BLaER1 treated with 17β-estradiol and CSF1 and Interleukin-3, amounts not matched to agents 10 nM and 100 nM (cell line): ENCODE results near the gene TP63.

Experiments used
- H3K27ac ChIP-seq, 11 experiments: shearing (Covaris generic); formaldehyde crosslinking; 2 replicates each; pipeline ENCODE4 v1.8.1; 2022
- H3K27me3 ChIP-seq, 11 experiments: shearing (Covaris generic); formaldehyde crosslinking; 2 replicates each; pipeline ENCODE4 v1.8.1; 2022
- H3K36me3 ChIP-seq, 11 experiments: shearing (Covaris generic); formaldehyde crosslinking; 2 replicates each; pipeline ENCODE4 v1.8.1; 2022
- H3K4me1 ChIP-seq, 10 experiments: shearing (Covaris generic); formaldehyde crosslinking; 2 replicates each; pipeline ENCODE4 v1.8.1; 2022
- H3K4me2 ChIP-seq, 11 experiments: shearing (Covaris generic); formaldehyde crosslinking; 2 replicates each; pipeline ENCODE4 v1.8.1; 2022
- H3K4me3 ChIP-seq, 10 experiments: shearing (Covaris generic); formaldehyde crosslinking; 2 replicates each; pipeline ENCODE4 v1.8.1; 2022
- H3K9ac ChIP-seq, 11 experiments: shearing (Covaris generic); formaldehyde crosslinking; 2 replicates each; pipeline ENCODE4 v1.8.1; 2022
- H3K9me3 ChIP-seq, 11 experiments: shearing (Covaris generic); formaldehyde crosslinking; replicated peaks in 1 of 11; 2 replicates each; pipeline ENCODE4 v1.8.1; 2022
- H4K20me1 ChIP-seq, 11 experiments: shearing (Covaris generic); formaldehyde crosslinking; 2 replicates each; pipeline ENCODE4 v1.8.1; 2022
- Cebpa-rat ChIP-seq, 11 experiments: shearing (Covaris generic); IDR thresholded peaks; 2 replicates each; pipeline ENCODE4 v1.8.1; 2022

The TP63 gene

GRCh38 chr3:189794518-189794917, 163.3 kb downstream of the TP63 start:
- H3K4me2 ChIP-seq, result no peak overlapping the region
- no peak overlapping the region for H3K9ac ChIP-seq
- H3K36me3 ChIP-seq, result no peaks in the 10 kb centered on the region
- H3K27ac ChIP-seq, result no peak overlapping the region
- no peak overlapping the region for H3K4me3 ChIP-seq
- no peaks in the 10 kb centered on the region for H3K4me1 ChIP-seq
- no peaks in the 10 kb centered on the region for H4K20me1 ChIP-seq
- TF ChIP-seq Cebpa-rat (IDR thresholded peaks at IDR 0.05), result no peak
- H3K9me3 ChIP-seq, result no peaks in the 10 kb centered on the region
- H3K27me3 ChIP-seq, result no peaks in the 10 kb centered on the region

GRCh38 chr3:189797103-189797750, 166.0 kb downstream of the TP63 start:
- H3K4me1 ChIP-seq, result no peaks in the 10 kb centered on the region
- no peaks in the 10 kb centered on the region for H3K36me3 ChIP-seq
- no peak overlapping the region for H3K4me3 ChIP-seq
- H4K20me1 ChIP-seq, result no peaks in the 10 kb centered on the region
- no peak for TF ChIP-seq Cebpa-rat (IDR thresholded peaks at IDR 0.05)
- no peaks in the 10 kb centered on the region for H3K27me3 ChIP-seq
- H3K27ac ChIP-seq, result no peak overlapping the region
- H3K9me3 ChIP-seq, result no peaks in the 10 kb centered on the region
- H3K9ac ChIP-seq, result no peak overlapping the region
- no peak overlapping the region for H3K4me2 ChIP-seq

- no peak overlapping the region for H3K4me2 ChIP-seq
- no peak overlapping the region for H3K9ac ChIP-seq
- no peaks in the 10 kb centered on the region for H3K27me3 ChIP-seq
- no peak for TF ChIP-seq Cebpa-rat (IDR thresholded peaks at IDR 0.05)
- no peaks in the 10 kb centered on the region for H4K20me1 ChIP-seq
- H3K4me3 ChIP-seq, result no peak overlapping the region
- H3K27ac ChIP-seq, result no peak overlapping the region
- no peaks in the 10 kb centered on the region for H3K9me3 ChIP-seq
- H3K4me1 ChIP-seq, result no peaks in the 10 kb centered on the region
- H3K36me3 ChIP-seq, result no peaks in the 10 kb centered on the region
Measured at GRCh38 chr3:189799366-189799765, 168.2 kb downstream of the TP63 start.

- Histone ChIP-seq H3K27me3 (no peaks in the 10 kb centered on the region), H3K9me3 (no peaks in the 10 kb centered on the region), H3K36me3 (no peaks in the 10 kb centered on the region), H3K4me3 (no peak overlapping the region), H3K27ac (no peak overlapping the region), H3K9ac (no peak overlapping the region), H3K4me2 (no peak overlapping the region), H3K4me1 (no peaks in the 10 kb centered on the region), H4K20me1 (no peaks in the 10 kb centered on the region)
- TF ChIP-seq Cebpa-rat (IDR thresholded peaks at IDR 0.05), result no peak
Measured at GRCh38 chr3:189800436-189800835, 169.2 kb downstream of the TP63 start.

- no peaks in the 10 kb centered on the region for H3K36me3 ChIP-seq
- H3K27ac ChIP-seq, result no peak overlapping the region
- no peaks in the 10 kb centered on the region for H4K20me1 ChIP-seq
- H3K9me3 ChIP-seq, result peaks cover 0 to 2% (median 0%) of the 10 kb centered on the region in 11 experiments; a peak in 1 of 22 replicates
- no peak for TF ChIP-seq Cebpa-rat (IDR thresholded peaks at IDR 0.05)
- H3K27me3 ChIP-seq, result no peaks in the 10 kb centered on the region
- H3K4me3 ChIP-seq, result no peak overlapping the region
- H3K4me2 ChIP-seq, result no peak overlapping the region
- H3K9ac ChIP-seq, result no peak overlapping the region
- H3K4me1 ChIP-seq, result no peaks in the 10 kb centered on the region
Measured at GRCh38 chr3:189803254-189803653, 172.1 kb downstream of the TP63 start.

- Histone ChIP-seq H3K4me2 (no peak overlapping the region), H3K4me1 (no peaks in the 10 kb centered on the region), H3K36me3 (no peaks in the 10 kb centered on the region), H3K27me3 (no peaks in the 10 kb centered on the region), H3K9me3 (peaks cover 0 to 4% (median 0%) of the 10 kb centered on the region in 11 experiments; a peak in 1 of 22 replicates), H3K27ac (no peak overlapping the region), H4K20me1 (no peaks in the 10 kb centered on the region), H3K4me3 (no peak overlapping the region), H3K9ac (no peak overlapping the region)
- TF ChIP-seq Cebpa-rat (IDR thresholded peaks at IDR 0.05), result no peak
Measured at GRCh38 chr3:189805375-189806067, 174.3 kb downstream of the TP63 start.

DNA sequence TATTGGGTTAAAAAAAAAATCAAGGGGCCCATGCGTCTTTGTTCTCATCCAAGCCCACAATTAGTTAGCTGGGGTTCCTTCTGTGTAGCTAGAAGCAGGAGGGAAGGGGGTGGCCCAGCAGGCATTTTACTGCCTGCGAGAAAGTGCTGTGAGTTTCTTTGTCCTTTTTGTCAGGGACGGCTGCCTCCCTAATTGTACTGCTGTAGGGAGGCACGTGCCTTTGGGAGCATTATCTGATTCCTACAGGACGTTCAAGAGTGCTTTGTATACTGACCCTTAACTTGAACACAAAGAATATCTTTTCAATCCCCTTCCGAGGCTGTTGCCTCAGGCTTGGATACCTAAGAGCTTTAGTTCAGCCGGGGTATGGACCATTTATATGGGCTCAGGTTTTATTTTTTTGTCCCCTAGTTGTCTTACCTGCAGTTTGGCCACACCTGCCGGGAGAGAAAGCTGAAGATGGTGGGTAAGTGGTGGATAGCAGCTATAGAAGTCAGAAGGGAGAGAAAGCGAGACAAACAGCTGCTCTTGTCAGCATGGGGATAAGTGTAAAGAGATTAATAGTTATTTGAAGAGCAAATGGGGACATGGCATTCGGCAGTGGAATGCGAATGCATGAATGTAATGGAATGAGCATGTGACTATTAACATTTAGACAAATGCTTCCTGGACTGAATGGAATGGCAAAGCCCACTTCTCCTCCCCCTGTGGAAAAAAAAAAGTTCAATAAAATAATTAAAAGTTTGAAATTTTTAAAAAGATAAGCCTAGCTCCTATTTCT, 175.2 kb downstream of the TP63 start:
- no peaks in the 10 kb centered on the region for H3K4me1 ChIP-seq
- H3K27ac ChIP-seq, result no peak overlapping the region
- H3K27me3 ChIP-seq, result no peaks in the 10 kb centered on the region
- no peak for TF ChIP-seq Cebpa-rat (IDR thresholded peaks at IDR 0.05)
- no peaks in the 10 kb centered on the region for H3K36me3 ChIP-seq
- H3K4me2 ChIP-seq, result no peak overlapping the region
- no peak overlapping the region for H3K9ac ChIP-seq
- H3K9me3 ChIP-seq, result peaks cover 0 to 4% (median 0%) of the 10 kb centered on the region in 11 experiments; a peak in 1 of 22 replicates
- H4K20me1 ChIP-seq, result no peaks in the 10 kb centered on the region
- no peak overlapping the region for H3K4me3 ChIP-seq

DNA sequence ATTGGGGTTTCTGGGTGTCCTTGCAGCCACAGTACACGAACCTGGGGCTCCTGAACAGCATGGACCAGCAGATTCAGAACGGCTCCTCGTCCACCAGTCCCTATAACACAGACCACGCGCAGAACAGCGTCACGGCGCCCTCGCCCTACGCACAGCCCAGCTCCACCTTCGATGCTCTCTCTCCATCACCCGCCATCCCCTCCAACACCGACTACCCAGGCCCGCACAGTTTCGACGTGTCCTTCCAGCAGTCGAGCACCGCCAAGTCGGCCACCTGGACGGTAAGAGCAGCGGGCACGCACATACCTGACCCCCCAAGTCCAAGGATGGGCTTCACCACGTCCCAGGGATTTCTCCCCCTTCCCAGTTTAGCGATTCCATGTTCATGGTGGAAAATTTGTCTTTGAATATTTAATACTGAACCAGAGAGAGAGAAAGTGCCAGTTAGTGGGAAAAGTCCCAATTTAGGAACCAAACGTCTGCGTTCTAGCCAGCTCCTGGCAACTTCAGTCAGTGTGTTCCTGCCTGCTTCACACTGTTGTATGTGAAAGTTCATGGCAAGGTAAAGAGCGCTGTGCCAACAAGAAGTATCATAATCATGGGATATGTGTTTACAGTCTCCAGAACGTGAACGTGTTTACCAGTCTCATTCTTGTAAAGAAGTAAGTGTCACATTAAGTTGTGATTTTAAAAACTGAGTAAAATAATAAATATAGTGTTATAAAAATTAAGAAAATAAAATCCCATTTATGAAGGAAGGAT, 177.2 kb downstream of the TP63 start:
- no peak for TF ChIP-seq Cebpa-rat (IDR thresholded peaks at IDR 0.05)
- no peak overlapping the region for H3K4me2 ChIP-seq
- no peak overlapping the region for H3K27ac ChIP-seq
- H3K9me3 ChIP-seq, result peaks cover 0 to 4% (median 0%) of the 10 kb centered on the region in 11 experiments; a peak in 1 of 22 replicates
- no peak overlapping the region for H3K9ac ChIP-seq
- no peaks in the 10 kb centered on the region for H3K27me3 ChIP-seq
- H3K36me3 ChIP-seq, result no peaks in the 10 kb centered on the region
- no peak overlapping the region for H3K4me3 ChIP-seq
- H4K20me1 ChIP-seq, result no peaks in the 10 kb centered on the region
- H3K4me1 ChIP-seq, result no peaks in the 10 kb centered on the region

- Histone ChIP-seq H3K9ac (no peak overlapping the region), H3K27ac (no peak overlapping the region), H3K4me3 (no peak overlapping the region), H3K9me3 (peaks cover 0 to 4% (median 0%) of the 10 kb centered on the region in 11 experiments; a peak in 1 of 22 replicates), H3K4me2 (no peak overlapping the region), H3K4me1 (no peaks in the 10 kb centered on the region), H3K36me3 (no peaks in the 10 kb centered on the region), H3K27me3 (no peaks in the 10 kb centered on the region), H4K20me1 (no peaks in the 10 kb centered on the region)
- TF ChIP-seq Cebpa-rat (IDR thresholded peaks at IDR 0.05), result no peak
Measured at GRCh38 chr3:189809583-189809982, 178.4 kb downstream of the TP63 start.
